Karpas-422 (cell line): Measurements from ENCODE around the gene MICAL2. TPM values are rescaled to one million over a fixed set of nuclear protein-coding genes. Genes with fewer than 3 reads are reported as not detected.

Experiments
- DNase-seq: peaks from one replicate; pipeline ENCODE4 v3.0.0-alpha.2; 2015
- H2AFZ ChIP-seq: fragments of 200-600 bp; sonication (generic); 2 replicates; pipeline ENCODE4 v1.6.1; 2014; ENCODE audit warnings: antibody characterized with exemption, low read length, mixed read lengths
- H3K27ac ChIP-seq: fragments of 200-600 bp; sonication (generic); 2 replicates; pipeline ENCODE4 v1.5.1; 2014; ENCODE audit warnings: mild to moderate bottlenecking, low read length, moderate library complexity
- H3K27me3 ChIP-seq: fragments of 200-600 bp; sonication (generic); 2 replicates; pipeline ENCODE4 v1.6.1; 2014; ENCODE audit warnings: low read length, mixed read lengths
- H3K36me3 ChIP-seq: fragments of 200-600 bp; sonication (generic); 2 replicates; pipeline ENCODE4 v1.6.1; 2014; ENCODE audit warnings: low read length, mixed read lengths; ENCODE audit not compliant: insufficient read depth
- H3K4me1 ChIP-seq: fragments of 200-600 bp; sonication (generic); 2 replicates; pipeline ENCODE4 v1.6.1; 2014; ENCODE audit warnings: mild to moderate bottlenecking, low read length, mixed read lengths
- H3K4me2 ChIP-seq: fragments of 200-600 bp; sonication (generic); 2 replicates; pipeline ENCODE4 v1.6.1; 2014; ENCODE audit warnings: low read length, low read depth, mild to moderate bottlenecking; ENCODE audit not compliant: poor library complexity, severe bottlenecking
- H3K4me3 ChIP-seq: fragments of 200-600 bp; sonication (generic); 2 replicates; pipeline ENCODE4 v1.5.1; 2014; ENCODE audit warnings: mild to moderate bottlenecking, antibody characterized with exemption, low read length, mixed read lengths
- H3K79me2 ChIP-seq: fragments of 200-600 bp; sonication (generic); 2 replicates; pipeline ENCODE4 v1.6.1; 2014; ENCODE audit warnings: mild to moderate bottlenecking, low read length, mixed read lengths
- H3K9ac ChIP-seq: fragments of 200-600 bp; sonication (generic); 2 replicates; pipeline ENCODE4 v1.6.0; 2014; ENCODE audit warnings: low read length
- H3K9me2 ChIP-seq: fragments of 200-600 bp; sonication (generic), shearing (Covaris generic); replicated peaks from 2 replicates; pipeline ENCODE4 v1.6.0; 2014; ENCODE audit warnings: mild to moderate bottlenecking, low read length, moderate library complexity; ENCODE audit not compliant: insufficient read depth
- H3K9me3 ChIP-seq: fragments of 300-700, 200-600 bp; sonication (generic); 2 replicates; pipeline ENCODE4 v1.6.1; 2014; ENCODE audit warnings: low read length, mixed read lengths
- H4K20me1 ChIP-seq: fragments of 200-600 bp; sonication (generic); 2 replicates; pipeline ENCODE4 v1.6.1; 2014; ENCODE audit warnings: mild to moderate bottlenecking, antibody characterized with exemption, low read length, low read depth; ENCODE audit not compliant: insufficient read depth
- total RNA-seq: library from RNA; depleted of rRNA; stranded (reverse); fragments of >200 nt; shearing (Covaris generic); gene quantifications from 2 replicates; pipeline ENCODE4 v1.2.3, GENCODE V29; 2014; ENCODE audit warnings: low replicate concordance

MICAL2 gene
- total RNA-seq, 1 experiment from 2014 or later: 0.93 TPM

GRCh38 chr11:12212174-12212820 is 101.9 kb downstream of the MICAL2 start:
- H2AFZ ChIP-seq: no peak overlapping the region
- no peaks in the 10 kb centered on the region for H3K79me2 ChIP-seq
- H4K20me1 ChIP-seq: no peaks in the 10 kb centered on the region
- H3K4me3 ChIP-seq: no peak overlapping the region
- H3K27ac ChIP-seq: no peak overlapping the region
- H3K9ac ChIP-seq: no peak overlapping the region
- H3K9me3 ChIP-seq: no peaks in the 10 kb centered on the region
- peaks cover 9% of the 10 kb centered on the region for H3K4me1 ChIP-seq
- no peak for DNase-seq
- H3K4me2 ChIP-seq: no peak overlapping the region
- no peaks in the 10 kb centered on the region for H3K9me2 ChIP-seq
- H3K27me3 ChIP-seq: no peaks in the 10 kb centered on the region
- H3K36me3 ChIP-seq: no peaks in the 10 kb centered on the region

DNA sequence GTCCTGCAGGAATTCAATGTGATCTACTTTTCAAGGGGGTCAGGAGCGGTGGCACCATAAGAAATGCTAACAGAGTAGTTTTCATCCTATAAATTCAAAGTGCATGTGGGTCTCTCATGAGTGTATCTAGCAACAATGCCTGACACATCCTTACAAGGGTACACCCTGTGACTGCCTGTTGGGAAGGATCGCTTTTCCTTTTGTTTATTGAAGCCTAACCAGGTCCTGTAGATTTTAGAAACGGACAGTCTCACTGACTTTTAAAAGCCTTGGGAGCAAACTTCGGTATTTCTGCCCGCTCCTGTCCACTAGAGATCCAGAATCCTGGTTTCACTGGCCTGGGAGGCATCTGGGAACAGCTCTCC is 102.4 kb downstream of the MICAL2 start:
- Histone ChIP-seq H3K27me3 (no peaks in the 10 kb centered on the region), H3K9ac (no peak overlapping the region), H3K27ac (no peak overlapping the region), H2AFZ (no peak overlapping the region), H3K79me2 (no peaks in the 10 kb centered on the region), H4K20me1 (no peaks in the 10 kb centered on the region), H3K9me3 (no peaks in the 10 kb centered on the region), H3K4me3 (no peak overlapping the region), H3K9me2 (no peaks in the 10 kb centered on the region), H3K4me2 (no peak overlapping the region), H3K4me1 (peaks cover 9% of the 10 kb centered on the region), H3K36me3 (no peaks in the 10 kb centered on the region)
- no peak for DNase-seq

GRCh38 chr11:12213883-12214282 is 103.5 kb downstream of the MICAL2 start:
- no peak overlapping the region for H2AFZ ChIP-seq
- no peaks in the 10 kb centered on the region for H4K20me1 ChIP-seq
- no peaks in the 10 kb centered on the region for H3K79me2 ChIP-seq
- H3K9me3 ChIP-seq: no peaks in the 10 kb centered on the region
- peaks cover 9% of the 10 kb centered on the region for H3K4me1 ChIP-seq
- H3K36me3 ChIP-seq: no peaks in the 10 kb centered on the region
- no peak overlapping the region for H3K4me3 ChIP-seq
- no peak overlapping the region for H3K4me2 ChIP-seq
- no peaks in the 10 kb centered on the region for H3K27me3 ChIP-seq
- H3K9ac ChIP-seq: no peak overlapping the region
- no peaks in the 10 kb centered on the region for H3K9me2 ChIP-seq
- no peak for DNase-seq
- no peak overlapping the region for H3K27ac ChIP-seq

GRCh38 chr11:12214751-12215150 is 104.4 kb downstream of the MICAL2 start:
- no peak for DNase-seq

GRCh38 chr11:12215181-12215593 is 104.8 kb downstream of the MICAL2 start:
- no peak overlapping the region for H3K4me3 ChIP-seq
- no peak overlapping the region for H3K4me2 ChIP-seq
- H3K4me1 ChIP-seq: peaks cover 9% of the 10 kb centered on the region
- no peaks in the 10 kb centered on the region for H3K27me3 ChIP-seq
- H3K36me3 ChIP-seq: no peaks in the 10 kb centered on the region
- no peaks in the 10 kb centered on the region for H4K20me1 ChIP-seq
- H3K9me3 ChIP-seq: no peaks in the 10 kb centered on the region
- no peak overlapping the region for H3K27ac ChIP-seq
- no peak overlapping the region for H3K9ac ChIP-seq
- H2AFZ ChIP-seq: no peak overlapping the region
- no peaks in the 10 kb centered on the region for H3K79me2 ChIP-seq
- peak; percentile 59 for DNase-seq
- H3K9me2 ChIP-seq: no peaks in the 10 kb centered on the region

More at GRCh38 chr11:12214751-12215150, 104.4 kb downstream of the MICAL2 start:
- Histone ChIP-seq H3K9me2 (no peaks in the 10 kb centered on the region), H3K27me3 (no peaks in the 10 kb centered on the region), H3K36me3 (no peaks in the 10 kb centered on the region), H3K9me3 (no peaks in the 10 kb centered on the region), H3K4me1 (peaks cover 9% of the 10 kb centered on the region), H3K9ac (no peak overlapping the region), H2AFZ (no peak overlapping the region), H3K4me3 (no peak overlapping the region), H4K20me1 (no peaks in the 10 kb centered on the region), H3K4me2 (no peak overlapping the region), H3K27ac (no peak overlapping the region), H3K79me2 (no peaks in the 10 kb centered on the region)

GRCh38 chr11:12216041-12216451 is 105.7 kb downstream of the MICAL2 start:
- no peaks in the 10 kb centered on the region for H3K36me3 ChIP-seq
- H3K79me2 ChIP-seq: no peaks in the 10 kb centered on the region
- no peak overlapping the region for H3K4me3 ChIP-seq
- H3K9me3 ChIP-seq: no peaks in the 10 kb centered on the region
- no peaks in the 10 kb centered on the region for H3K9me2 ChIP-seq
- no peaks in the 10 kb centered on the region for H3K27me3 ChIP-seq
- H3K4me1 ChIP-seq: peaks cover 9% of the 10 kb centered on the region
- no peak for DNase-seq
- H3K9ac ChIP-seq: no peak overlapping the region
- H3K27ac ChIP-seq: no peak overlapping the region
- no peak overlapping the region for H2AFZ ChIP-seq
- H4K20me1 ChIP-seq: no peaks in the 10 kb centered on the region
- H3K4me2 ChIP-seq: no peak overlapping the region

- no peak overlapping the region for H3K9ac ChIP-seq
- H3K27ac ChIP-seq: no peak overlapping the region
- no peaks in the 10 kb centered on the region for H3K36me3 ChIP-seq
Observed at GRCh38 chr11:12216671-12217374, 106.4 kb downstream of the MICAL2 start.

DNA sequence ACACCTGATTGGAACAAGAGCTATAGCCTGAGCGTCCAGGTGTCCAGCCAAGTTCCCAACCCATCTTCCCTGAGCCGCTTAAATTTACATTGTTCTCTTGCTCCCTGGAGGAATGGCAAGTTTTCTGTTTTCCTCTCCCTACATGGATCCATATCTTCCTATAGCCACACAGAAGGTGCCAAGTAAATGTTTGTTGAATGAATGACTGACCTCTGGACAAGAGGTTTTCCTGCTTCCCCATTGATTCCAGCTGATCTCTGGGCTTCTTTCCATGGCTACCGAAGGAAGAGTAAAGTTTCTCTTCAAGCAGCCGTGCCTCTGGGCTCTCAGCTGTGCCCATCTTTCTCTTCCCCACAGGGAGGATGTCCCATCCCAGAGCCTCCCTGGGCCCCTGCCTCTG is 107.5 kb downstream of the MICAL2 start:
- Histone ChIP-seq H2AFZ (no peak overlapping the region), H3K4me3 (no peak overlapping the region), H3K36me3 (no peaks in the 10 kb centered on the region), H3K79me2 (no peaks in the 10 kb centered on the region), H3K9me2 (no peaks in the 10 kb centered on the region), H3K27ac (no peak overlapping the region), H3K4me2 (no peak overlapping the region), H3K9me3 (no peaks in the 10 kb centered on the region), H3K9ac (no peak overlapping the region), H3K4me1 (peaks cover 9% of the 10 kb centered on the region), H4K20me1 (no peaks in the 10 kb centered on the region), H3K27me3 (no peaks in the 10 kb centered on the region)
- DNase-seq: no peak

More at GRCh38 chr11:12216671-12217374, 106.4 kb downstream of the MICAL2 start:
- Histone ChIP-seq H3K9me2 (no peaks in the 10 kb centered on the region), H3K27me3 (no peaks in the 10 kb centered on the region), H4K20me1 (no peaks in the 10 kb centered on the region), H3K4me3 (no peak overlapping the region), H3K9me3 (no peaks in the 10 kb centered on the region), H3K79me2 (no peaks in the 10 kb centered on the region), H3K4me1 (peaks cover 9% of the 10 kb centered on the region), H3K4me2 (no peak overlapping the region), H2AFZ (no peak overlapping the region)
- no peak for DNase-seq
